CD4-positive, alpha-beta T cell treated with Interleukin-1 beta for 1 hour (primary cell): ENCODE data around the gene LURAP1L.
"Not testable (repeated sequence)": the region's sequence is repeated elsewhere in the genome, so short reads cannot be mapped to it uniquely, and the experiment has no call there.

Source experiments
- DNase-seq, 2 donors: peaks; one replicate each; pipeline ENCODE4 v3.0.0-alpha.2; 2020 to 2022

Gene LURAP1L

GRCh38 chr9:12862611-12863410, 88.0 kb downstream of the LURAP1L start:
- DNase-seq, result no peak

- no peak for DNase-seq
Observed at GRCh38 chr9:12863618-12864017, 88.8 kb downstream of the LURAP1L start.

GRCh38 chr9:12865380-12865779, 90.6 kb downstream of the LURAP1L start:
- not testable (repeated sequence) for DNase-seq
